Astrocyte of the cerebellum (primary cell): ENCODE measurements around the gene ZBTB20.

ENCODE experiments used
- DNase-seq: peaks from one replicate; pipeline ENCODE4 v3.0.0-alpha.2; 2011; ENCODE audit warnings: low read depth
- H3K4me3 ChIP-seq: 2 replicates; pipeline ENCODE4 v1.5.1; 2011; ENCODE audit warnings: mild to moderate bottlenecking, low read depth, low read length, moderate library complexity
- in situ Hi-C: cut with HindIII; loops from 2 replicates; pipeline ENCODE4 v1.10.0; 2017; ENCODE audit warnings: low sequenced_read_pairs
- TF ChIP-seq, protein P1 (sequence below): IDR thresholded peaks from 2 replicates; pipeline ENCODE4 v1.5.1; 2012; ENCODE audit warnings: low read length, low read depth, moderate library complexity, mild to moderate bottlenecking; ENCODE audit errors: missing control alignments

Gene ZBTB20

DNA sequence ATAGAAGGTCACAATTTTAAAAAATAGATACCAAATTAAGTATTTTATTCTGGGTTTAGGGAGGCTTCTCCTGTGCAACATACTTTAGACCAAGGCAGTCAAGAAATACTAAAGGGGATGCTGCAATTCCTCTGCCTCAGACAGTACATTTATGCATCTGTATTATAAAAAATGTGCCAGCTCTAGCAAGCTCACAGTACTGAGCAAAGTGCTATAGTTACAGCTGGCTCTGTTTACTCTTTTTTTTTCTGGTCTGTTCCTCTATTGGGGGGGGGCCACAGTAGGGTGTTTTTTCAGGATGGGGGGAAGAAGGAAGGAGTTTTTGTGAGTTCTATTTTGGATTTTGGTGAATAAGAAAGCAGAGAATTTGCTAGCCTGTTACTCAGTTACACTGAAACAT lies 668.3 kb downstream of the ZBTB20 start:
- no peak overlapping the region for H3K4me3 ChIP-seq
- no peak for DNase-seq
- in situ Hi-C loops: no loop called here
- TF ChIP-seq, protein P1, sequence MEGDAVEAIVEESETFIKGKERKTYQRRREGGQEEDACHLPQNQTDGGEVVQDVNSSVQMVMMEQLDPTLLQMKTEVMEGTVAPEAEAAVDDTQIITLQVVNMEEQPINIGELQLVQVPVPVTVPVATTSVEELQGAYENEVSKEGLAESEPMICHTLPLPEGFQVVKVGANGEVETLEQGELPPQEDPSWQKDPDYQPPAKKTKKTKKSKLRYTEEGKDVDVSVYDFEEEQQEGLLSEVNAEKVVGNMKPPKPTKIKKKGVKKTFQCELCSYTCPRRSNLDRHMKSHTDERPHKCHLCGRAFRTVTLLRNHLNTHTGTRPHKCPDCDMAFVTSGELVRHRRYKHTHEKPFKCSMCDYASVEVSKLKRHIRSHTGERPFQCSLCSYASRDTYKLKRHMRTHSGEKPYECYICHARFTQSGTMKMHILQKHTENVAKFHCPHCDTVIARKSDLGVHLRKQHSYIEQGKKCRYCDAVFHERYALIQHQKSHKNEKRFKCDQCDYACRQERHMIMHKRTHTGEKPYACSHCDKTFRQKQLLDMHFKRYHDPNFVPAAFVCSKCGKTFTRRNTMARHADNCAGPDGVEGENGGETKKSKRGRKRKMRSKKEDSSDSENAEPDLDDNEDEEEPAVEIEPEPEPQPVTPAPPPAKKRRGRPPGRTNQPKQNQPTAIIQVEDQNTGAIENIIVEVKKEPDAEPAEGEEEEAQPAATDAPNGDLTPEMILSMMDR: no peak

DNA sequence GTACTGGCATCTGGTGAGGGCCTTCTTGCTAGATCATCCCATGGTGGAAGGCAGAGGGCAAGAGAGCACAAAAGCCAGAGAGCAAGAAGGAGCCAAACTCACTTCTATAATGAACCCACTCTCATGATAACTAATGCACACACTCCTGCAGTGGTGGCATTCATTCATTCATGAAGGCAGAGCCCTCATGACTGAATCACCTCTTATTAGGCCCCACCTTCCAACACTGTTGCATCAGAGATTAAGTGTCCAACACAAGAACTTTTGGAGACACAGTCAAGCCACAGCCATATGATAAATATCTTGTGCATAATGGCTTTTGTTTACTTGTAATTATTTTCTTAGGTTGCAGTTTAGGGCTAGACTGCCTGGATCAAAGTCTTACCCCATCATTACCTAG lies 670.6 kb downstream of the ZBTB20 start:
- in situ Hi-C loops: no loop called here
- TF ChIP-seq, protein P1: no peak
- no peak overlapping the region for H3K4me3 ChIP-seq
- no peak for DNase-seq

DNA sequence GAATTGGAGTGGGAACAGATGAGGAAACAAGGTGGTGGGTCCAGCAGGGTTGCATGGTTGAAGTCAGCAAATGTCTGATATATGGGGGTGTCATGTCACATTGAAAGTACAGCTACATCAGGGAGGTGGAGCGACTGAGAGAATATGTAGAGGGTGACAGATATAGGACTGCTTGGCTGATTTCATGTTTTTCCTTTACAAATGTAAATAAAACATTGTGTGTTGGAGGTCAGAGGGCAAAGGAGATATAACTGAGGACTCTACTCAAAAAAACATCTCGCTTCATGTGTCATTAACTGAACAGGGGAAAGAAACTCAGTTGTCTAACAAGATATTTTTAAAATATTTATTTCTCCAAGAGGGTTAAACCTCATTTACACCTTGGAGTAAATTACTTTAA lies 675.6 kb downstream of the ZBTB20 start:
- TF ChIP-seq, protein P1: no peak
- no peak overlapping the region for H3K4me3 ChIP-seq
- in situ Hi-C loops: no loop called here
- DNase-seq: no peak

DNA sequence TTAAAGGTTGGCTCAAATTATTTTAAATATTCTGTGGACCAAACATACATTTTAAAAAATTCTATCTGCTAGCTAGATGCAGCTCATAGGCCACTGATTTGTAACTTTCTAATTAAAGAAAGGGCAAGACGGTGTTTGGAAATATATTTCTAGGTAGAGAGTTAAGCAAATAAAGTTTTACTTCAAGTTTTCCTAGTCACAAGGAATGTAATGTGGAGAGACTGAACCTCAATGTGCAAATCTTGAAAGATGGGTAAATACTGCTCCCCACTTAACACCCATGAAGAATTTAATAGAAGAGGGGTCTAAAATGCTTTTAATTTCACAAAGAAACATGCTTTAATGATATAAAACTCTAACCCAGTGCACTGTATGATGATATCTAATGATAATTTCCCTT lies 678.0 kb downstream of the ZBTB20 start:
- in situ Hi-C loops: no loop called here
- TF ChIP-seq, protein P1: no peak
- H3K4me3 ChIP-seq: no peak overlapping the region
- DNase-seq: no peak

DNA sequence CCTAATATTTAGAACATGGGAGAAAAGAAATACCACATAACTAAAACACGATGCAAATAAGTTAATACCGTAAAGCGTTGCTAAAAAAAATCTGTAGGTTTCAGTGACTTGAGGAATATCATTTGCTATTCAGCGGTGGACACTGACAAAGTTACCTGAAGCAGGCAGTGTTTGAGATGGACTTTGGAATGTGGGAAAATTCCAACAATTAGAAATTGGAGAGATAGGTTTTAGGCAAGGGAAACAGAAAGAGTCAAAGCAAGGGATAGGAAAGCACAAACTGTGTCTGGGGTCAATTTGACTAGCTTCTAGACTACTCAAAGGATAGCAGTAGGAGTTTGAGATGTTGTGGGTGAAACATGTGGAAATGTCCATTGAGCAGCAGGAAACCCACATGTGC lies 680.3 kb downstream of the ZBTB20 start:
- H3K4me3 ChIP-seq: no peak overlapping the region
- TF ChIP-seq, protein P1: no peak
- no peak for DNase-seq
- in situ Hi-C loops: no loop called here

DNA sequence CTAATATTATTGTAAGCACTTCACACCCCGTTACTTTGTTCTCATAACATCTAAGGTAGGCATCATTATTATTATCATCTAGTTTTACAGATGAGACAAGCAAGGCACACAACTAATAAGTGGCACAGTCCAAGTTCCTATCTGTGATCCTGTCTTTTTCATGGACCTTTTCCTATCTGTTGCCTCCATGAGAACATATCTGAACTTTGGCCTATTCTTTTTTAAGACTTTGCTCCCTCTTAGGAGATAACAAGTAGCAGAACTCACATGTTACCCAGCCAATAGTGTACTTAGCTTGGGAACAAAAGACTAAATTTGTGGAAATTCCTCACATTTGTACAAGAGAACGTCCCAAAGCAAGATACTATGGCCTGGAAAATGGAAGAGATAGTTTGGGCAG lies 680.8 kb downstream of the ZBTB20 start:
- H3K4me3 ChIP-seq: no peak overlapping the region
- in situ Hi-C loops: no loop called here
- DNase-seq: no peak
- TF ChIP-seq, protein P1: no peak

DNA sequence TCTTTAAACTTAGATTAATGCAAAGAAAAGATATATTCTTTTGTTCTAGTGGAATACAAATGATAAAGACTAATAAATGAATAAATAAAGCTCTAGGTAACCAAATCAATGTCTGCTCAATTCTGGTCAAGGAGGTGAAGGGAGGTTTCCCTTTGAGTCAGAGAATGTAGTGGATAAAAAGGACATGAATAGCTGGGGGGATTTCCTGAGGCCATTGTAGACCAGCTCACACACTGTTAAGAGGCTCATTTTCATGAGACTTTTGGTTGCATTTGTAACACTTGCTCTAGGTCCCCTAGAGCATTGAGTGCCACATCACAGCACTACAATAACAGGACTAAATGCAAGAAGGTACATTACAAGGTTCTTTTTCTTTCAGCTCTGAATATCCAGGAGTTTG lies 682.5 kb downstream of the ZBTB20 start:
- H3K4me3 ChIP-seq: no peak overlapping the region
- in situ Hi-C loops: no loop called here
- DNase-seq: no peak
- TF ChIP-seq, protein P1: no peak
